Mammary microvascular endothelial cell (primary cell): ENCODE data around the gene FBXL14. TPM values are rescaled to one million over a fixed set of nuclear protein-coding genes. Genes with fewer than 3 reads are reported as not detected.

Experiments
- total RNA-seq: library from RNA; depleted of rRNA; stranded (reverse); fragments of >200 nt; gene quantifications from 2 replicates; pipeline ENCODE4 v1.2.3, GENCODE V29; 2015

Gene FBXL14, protein sequence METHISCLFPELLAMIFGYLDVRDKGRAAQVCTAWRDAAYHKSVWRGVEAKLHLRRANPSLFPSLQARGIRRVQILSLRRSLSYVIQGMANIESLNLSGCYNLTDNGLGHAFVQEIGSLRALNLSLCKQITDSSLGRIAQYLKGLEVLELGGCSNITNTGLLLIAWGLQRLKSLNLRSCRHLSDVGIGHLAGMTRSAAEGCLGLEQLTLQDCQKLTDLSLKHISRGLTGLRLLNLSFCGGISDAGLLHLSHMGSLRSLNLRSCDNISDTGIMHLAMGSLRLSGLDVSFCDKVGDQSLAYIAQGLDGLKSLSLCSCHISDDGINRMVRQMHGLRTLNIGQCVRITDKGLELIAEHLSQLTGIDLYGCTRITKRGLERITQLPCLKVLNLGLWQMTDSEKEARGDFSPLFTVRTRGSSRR
- total RNA-seq, result 9.2 and 10.2 TPM in 2 replicates

DNA sequence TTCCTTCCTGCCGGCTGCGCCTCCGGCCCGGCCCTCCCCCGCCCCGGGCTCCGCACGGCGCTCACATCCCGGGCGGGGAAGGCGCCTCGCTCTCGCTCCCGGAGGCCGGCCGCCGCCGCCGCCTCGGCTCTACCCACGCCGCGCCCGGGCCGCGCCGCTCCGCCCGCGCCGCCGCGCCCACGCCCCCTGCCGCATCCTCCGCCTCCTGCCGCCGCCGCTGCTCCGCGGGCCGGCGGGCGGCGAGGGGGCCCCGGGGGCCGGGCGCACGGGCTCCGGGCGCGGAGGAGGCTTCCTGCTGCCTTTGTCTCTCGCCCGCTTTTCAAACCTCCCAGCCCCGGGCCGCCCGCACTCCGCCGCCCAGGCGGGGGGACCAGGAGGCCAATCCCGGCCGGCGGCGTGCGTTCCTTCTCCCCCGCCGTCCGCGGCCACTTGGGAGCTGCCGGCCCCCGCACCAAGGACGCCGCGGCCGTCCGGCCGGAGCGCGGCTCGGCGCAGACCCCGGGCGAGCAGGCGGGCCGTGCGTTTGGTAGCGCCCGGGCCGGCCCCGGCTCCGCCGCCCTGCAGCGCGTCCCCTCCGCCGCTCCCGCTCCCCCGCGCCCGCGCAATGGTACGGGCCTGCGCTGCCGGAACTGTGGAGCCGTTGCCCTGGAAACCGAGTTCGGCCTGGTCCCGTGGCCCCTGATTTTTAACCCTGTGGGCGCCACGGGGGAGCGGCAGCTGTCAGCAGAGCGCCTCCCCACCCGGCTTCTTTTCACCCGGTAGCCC lies at the start of gene FBXL14:
Gene FBXL14, minus strand, starts transcription at position 321 of the 765 bp plus-strand sequence. CDS start 515 bp downstream, outside the sequence.

DNA sequence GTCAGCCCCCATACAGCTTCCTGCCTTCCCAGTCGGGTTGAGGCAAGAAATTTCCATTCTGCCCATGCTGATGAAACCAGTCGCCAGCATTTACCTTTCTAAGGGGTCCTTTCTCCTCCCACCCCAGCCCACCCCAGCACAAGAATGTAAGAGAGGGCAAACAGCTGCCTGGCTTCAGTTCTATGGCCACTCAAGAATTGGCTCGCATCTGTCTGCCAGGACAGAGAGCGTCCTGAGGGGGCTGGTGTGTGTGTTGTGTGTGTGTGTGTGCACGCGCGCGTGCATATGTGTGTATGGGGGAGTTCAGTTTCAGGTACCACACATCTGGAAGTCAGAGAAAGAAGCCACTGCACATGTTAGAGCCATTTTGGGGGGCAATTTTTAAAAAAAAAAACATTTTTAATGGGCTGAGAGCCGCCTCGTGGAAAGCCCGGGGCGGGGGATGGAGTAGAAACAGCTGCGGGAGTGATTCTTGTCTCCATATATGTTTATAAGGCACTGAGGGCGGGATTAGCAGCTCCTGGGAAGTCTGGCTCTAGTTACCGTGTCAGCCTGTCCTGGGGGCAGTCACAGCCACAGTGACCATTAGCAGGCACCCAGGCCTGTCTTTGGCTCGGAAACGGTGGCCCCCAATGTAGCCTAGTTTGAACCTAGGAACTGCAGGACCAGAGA lies 34.4 kb upstream of the FBXL14 start, which contains the start of gene WNT5B:
Gene WNT5B, plus strand, starts transcription at position 566 of the 672 bp plus-strand sequence. CDS start 2,124 bp downstream, outside the sequence.

Other genes starting within 250 kb of the FBXL14 start
- gene WNT5B, start 34.6 kb upstream of the FBXL14 start, total RNA-seq, result not detected in 2 replicates
- gene ADIPOR2, start 96.5 kb upstream of the FBXL14 start, total RNA-seq, result 24.8 and 25.6 TPM in 2 replicates
- gene LRTM2, start 226.0 kb upstream of the FBXL14 start, total RNA-seq, result not detected in 2 replicates